ENCODE data around the gene DCTN4. TPM values are rescaled to one million over a fixed set of nuclear protein-coding genes. Genes with fewer than 3 reads are reported as not detected.

Gene DCTN4
- total and polyA plus RNA-seq, 2 of the 8 experiments (the other 6 are each of a cell fraction or from before 2014, with no cell fraction given): 20.5 to 42.7 TPM

DNA sequence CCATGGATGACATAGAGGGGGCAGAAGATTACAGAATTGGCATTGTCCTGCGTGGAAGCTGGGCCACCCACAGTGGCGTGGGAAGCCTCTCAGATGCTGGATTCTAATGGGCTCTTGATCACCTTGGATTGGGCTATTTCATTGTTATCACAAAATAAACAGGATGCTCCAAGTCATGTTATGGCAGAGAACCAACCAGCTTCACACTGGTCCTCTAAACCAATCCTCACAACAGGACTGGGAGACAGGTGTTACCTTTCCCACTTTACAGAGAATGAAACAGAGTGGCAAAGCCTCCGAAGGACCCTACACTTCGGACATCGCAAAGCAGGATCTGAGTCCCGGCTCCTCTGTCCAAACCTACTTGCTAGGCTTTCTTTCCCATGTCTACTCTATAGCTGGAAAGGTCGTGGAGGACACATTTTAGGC lies 19.3 kb upstream of the DCTN4 start:
- CTCF ChIA-PET (ENCODE audit: partially characterized antibody): interaction anchor here (0.7 to 6.5 kb wide), 11 partner anchors 9 to 218 kb away, joined by 3 to 40 read pairs (median 6); partner anchors contain the start of genes DCTN4 and IRGM
- no peak overlapping the region for H3K27ac ChIP-seq (ENCODE audit: low read depth, low read length)

More for the DNA sequence above, 19.3 kb upstream of the DCTN4 start:
- Histone ChIP-seq H2BK5ac (ENCODE audit: low read depth, low read length) (peak overlapping the region; percentile 45; the same call in 1 of the 2 replicates), H3K4ac (replicated peaks; ENCODE audit: insufficient read length, low read depth, low read length) (no peak overlapping the region), H2AK5ac (ENCODE audit: low read depth, low read length) (no peak overlapping the region), H4K5ac (ENCODE audit: insufficient read length, low read depth, low read length) (no peak overlapping the region), H3K9me3 (ENCODE audit: insufficient read depth in 2 of 2, low read depth in 1 of 2, low read length in 1 of 2) (no peaks in the 10 kb centered on the region), H3K9ac (replicated peaks in 1 of 4; ENCODE audit: extremely low read depth in 1 of 4, low read depth in 3 of 4, low read length in 3 of 4) (peak overlapping the region in 3 of 4 experiments; percentile 22 to 67 (median 36); a peak in 3 of 7 replicates), H3K4me2 (ENCODE audit: insufficient read depth in 1 of 2, low read depth in 2 of 2, low read length in 2 of 2) (peak overlapping the region; percentile 68 to 92), H2BK120ac (replicated peaks; ENCODE audit: low read depth, low read length) (no peak overlapping the region), H3K23ac (ENCODE audit: insufficient read length) (no peak overlapping the region), H3K4me1 (replicated peaks in 1 of 4; ENCODE audit: control insufficient read depth in 3 of 4, insufficient read depth in 4 of 4, low read length in 3 of 4) (peaks cover 5 to 11% (median 7%) of the 10 kb centered on the region in 4 experiments; a peak in 5 of 7 replicates), H3K4me3 (ENCODE audit: extremely low read depth in 1 of 4, insufficient read depth in 2 of 4, low read depth in 3 of 4, low read length in 4 of 4) (peak overlapping the region; percentile 51 to 80 (median 74)), H3K79me2 (ENCODE audit: control insufficient read depth in 1 of 2, insufficient read depth in 2 of 2, low read length in 2 of 2) (no peaks in the 10 kb centered on the region), H2BK20ac (ENCODE audit: low read length) (peak overlapping the region; percentile 66), H4K20me1 (replicated peaks in 1 of 2; ENCODE audit: control insufficient read depth in 1 of 2, insufficient read depth in 2 of 2, low read length in 2 of 2) (no peaks in the 10 kb centered on the region), H3K79me1 (ENCODE audit: low read depth, low read length) (no peaks in the 10 kb centered on the region), H3K36me3 (ENCODE audit: control insufficient read depth in 2 of 4, insufficient read depth in 4 of 4, low read length in 3 of 4) (0 out of 8 replicates have a peak, but pooled peaks cover 0 to 3% (median 0%) of the 10 kb centered on the region in 4 experiments), H2BK12ac (ENCODE audit: low read depth, low read length) (peak overlapping the region; percentile 53; the same call in 1 of the 2 replicates), H3K56ac (replicated peaks; ENCODE audit: insufficient read length, low read depth, low read length) (no peak overlapping the region), H3K14ac (ENCODE audit: insufficient read length) (no peak overlapping the region), H3K18ac (ENCODE audit: extremely low read depth, low read length) (0 out of 2 replicates have a peak overlapping the region, but pooled peaks have one; percentile 76), H3K23me2 (ENCODE audit: low read depth, low read length) (peaks cover 7% of the 10 kb centered on the region; the same call in 1 of the 2 replicates), H2BK15ac (ENCODE audit: low read length) (peak overlapping the region; percentile 67; the same call in 1 of the 2 replicates), H4K8ac (ENCODE audit: extremely low read depth, insufficient read depth, low read length) (peak overlapping the region; percentile 76; the same call in 1 of the 2 replicates), H4K91ac (replicated peaks; ENCODE audit: insufficient read length, low read length) (no peak overlapping the region), H3K27me3 (replicated peaks in 1 of 4; ENCODE audit: control insufficient read depth in 3 of 4, extremely low read depth in 1 of 4, insufficient read depth in 3 of 4, low read length in 3 of 4) (peaks cover 0 to 8% (median 0%) of the 10 kb centered on the region in 4 experiments; a peak in 3 of 7 replicates), H2AFZ (ENCODE audit: low read length) (peak overlapping the region; percentile 38; the same call in 1 of the 2 replicates)
- WGBS, 2 experiments (ENCODE audit: extremely low coverage in 1 of 2, insufficient coverage in 1 of 2, insufficient read length in 1 of 2, insufficient replicate concordance in 2 of 2, low coverage in 1 of 2, low lambda C conversion rate in 2 of 2, missing lambda C conversion rate in 1 of 2): 28% methylated on average over 7 of the region's 7 CpGs; no CpG with 5 or more reads in 1 of the 2 experiments
- POLR2A ChIA-PET (ENCODE audit: partially characterized antibody): interaction anchor here (0.9 to 2.5 kb wide), 9 partner anchors 9 to 217 kb away, joined by 3 to 10 read pairs (median 4); partner anchors contain the start of gene RBM22
- no peak for FAIRE-seq
- no peak for DNase-seq (ENCODE audit: low read depth in 1 of 2, low spot score in 2 of 2)
- no peak for TF ChIP-seq YY1 (IDR thresholded peaks at IDR 0.05; ENCODE audit: low read depth, low read length)
- no peak for TF ChIP-seq SAP30 (IDR thresholded peaks at IDR 0.05; ENCODE audit: insufficient read depth, insufficient replicate concordance, low read length)

Measured in H1 (cell line).